H1 (cell line): ENCODE results near the gene TCF7L1. TPM values are rescaled to one million over a fixed set of nuclear protein-coding genes. Genes with fewer than 3 reads are reported as not detected.

ENCODE experiments used
- KDM4A ChIP-seq: IDR thresholded peaks from one replicate; pipeline ENCODE4 v1.7.1; 2012; ENCODE audit warnings: low read depth, mild to moderate bottlenecking, moderate library complexity, low read length, inconsistent platforms; ENCODE audit not compliant: severe bottlenecking
- polyA plus RNA-seq, 7 experiments: library from polyadenylated mRNA; depleted of rRNA in 3 of 7; stranded (reverse) in 5 of 7; unstranded in 2 of 7; fragments of >200 nt in 5 of 7; fragments of 200-250 nt in 2 of 7; gene quantifications; 1 replicate in 5 of 7; 2 replicates in 1 of 7; 4 replicates in 1 of 7; pipeline versions ENCODE4 v1.2.1 to v1.2.3, GENCODE V29; 2011 to 2013; ENCODE audit warnings: missing spikeins in 2 of 7, mixed read lengths in 2 of 7
- total RNA-seq: library from RNA; stranded (reverse); fragmentation: NEBNext Ultra II Directional; extraction: Animal tissue kit (Norgen Biotek cat#: 25700); gene quantifications from 2 replicates; pipeline ENCODE4 v1.2.1, GENCODE V29; 2021
- TF ChIP-seq, protein P1 (sequence below), 3 experiments: IDR thresholded peaks; 1 replicate in 2 of 3; 2 replicates in 1 of 3; pipeline versions ENCODE4 v1.5.1 to v1.6.1; 2011; ENCODE audit warnings: low read length in 3 of 3, mild to moderate bottlenecking in 3 of 3, inconsistent platforms in 2 of 3, low read depth in 1 of 3, moderate library complexity in 1 of 3; ENCODE audit not compliant: insufficient read depth in 1 of 3; ENCODE audit errors: control extremely low read depth in 1 of 3
- TF ChIP-seq, protein P2 (sequence below): IDR thresholded peaks from 2 replicates; pipeline ENCODE4 v1.6.1; 2012; ENCODE audit warnings: inconsistent platforms

TCF7L1 gene
- total and polyA plus RNA-seq, 2 of the 8 experiments (the other 6 are each of a cell fraction or from before 2014, with no cell fraction given) = 27.5 to 108 TPM

DNA sequence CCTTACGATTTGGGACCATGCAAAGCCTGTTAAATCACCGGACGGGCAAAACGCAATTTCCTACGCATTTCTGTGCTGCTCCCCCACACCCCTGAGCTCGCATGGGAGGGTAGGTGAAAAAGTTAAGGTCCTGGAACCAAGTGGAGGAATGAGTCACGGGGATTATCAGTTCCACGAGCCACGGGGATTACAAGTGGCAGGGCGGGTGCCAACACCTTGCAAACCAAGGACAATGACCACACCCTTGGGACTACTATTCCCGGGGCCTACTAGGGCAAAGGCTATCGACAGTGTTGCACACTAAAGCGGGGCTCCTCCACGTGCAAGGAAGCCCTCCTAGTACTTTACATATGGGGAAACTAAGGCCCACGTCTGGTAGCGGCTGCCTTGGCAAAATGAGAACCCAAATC is 220.7 kb downstream of the TCF7L1 start (continued):
- no peak for TF ChIP-seq KDM4A
- TF ChIP-seq, protein P1, sequence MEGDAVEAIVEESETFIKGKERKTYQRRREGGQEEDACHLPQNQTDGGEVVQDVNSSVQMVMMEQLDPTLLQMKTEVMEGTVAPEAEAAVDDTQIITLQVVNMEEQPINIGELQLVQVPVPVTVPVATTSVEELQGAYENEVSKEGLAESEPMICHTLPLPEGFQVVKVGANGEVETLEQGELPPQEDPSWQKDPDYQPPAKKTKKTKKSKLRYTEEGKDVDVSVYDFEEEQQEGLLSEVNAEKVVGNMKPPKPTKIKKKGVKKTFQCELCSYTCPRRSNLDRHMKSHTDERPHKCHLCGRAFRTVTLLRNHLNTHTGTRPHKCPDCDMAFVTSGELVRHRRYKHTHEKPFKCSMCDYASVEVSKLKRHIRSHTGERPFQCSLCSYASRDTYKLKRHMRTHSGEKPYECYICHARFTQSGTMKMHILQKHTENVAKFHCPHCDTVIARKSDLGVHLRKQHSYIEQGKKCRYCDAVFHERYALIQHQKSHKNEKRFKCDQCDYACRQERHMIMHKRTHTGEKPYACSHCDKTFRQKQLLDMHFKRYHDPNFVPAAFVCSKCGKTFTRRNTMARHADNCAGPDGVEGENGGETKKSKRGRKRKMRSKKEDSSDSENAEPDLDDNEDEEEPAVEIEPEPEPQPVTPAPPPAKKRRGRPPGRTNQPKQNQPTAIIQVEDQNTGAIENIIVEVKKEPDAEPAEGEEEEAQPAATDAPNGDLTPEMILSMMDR (IDR thresholded peaks at IDR 0.05; ENCODE audit: control extremely low read depth in 1 of 3, insufficient read depth in 1 of 3, low read depth in 1 of 3, low read length in 3 of 3) = no peak
- TF ChIP-seq, protein P2, sequence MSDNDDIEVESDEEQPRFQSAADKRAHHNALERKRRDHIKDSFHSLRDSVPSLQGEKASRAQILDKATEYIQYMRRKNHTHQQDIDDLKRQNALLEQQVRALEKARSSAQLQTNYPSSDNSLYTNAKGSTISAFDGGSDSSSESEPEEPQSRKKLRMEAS = no peak
